Measurements from ENCODE around the gene RFTN1. TPM values are rescaled to one million over a fixed set of nuclear protein-coding genes. Genes with fewer than 3 reads are reported as not detected.

The RFTN1 gene
- polyA plus RNA-seq, 2 of the 4 experiments (the other 2 are of a cell fraction) = 1.8 to 3.7 TPM

GRCh38 chr3:16392065-16392464 is 121.4 kb downstream of the RFTN1 start:
- WGBS (ENCODE audit: missing lambda C conversion rate) = 61% methylated on average over 1 of the region's 1 CpG
- ChIA-PET CTCF (interaction anchor here (0.6 kb wide), 1 partner anchor 20 kb away, joined by 3 read pairs; no protein-coding TSS in a partner anchor), POLR2A (no interaction called here)
- no peaks in the 10 kb centered on the region for H3K9me3 ChIP-seq
- ATAC-seq = no peak
- H3K27ac ChIP-seq = no peak overlapping the region
- H3K4me3 ChIP-seq = no peak overlapping the region
- H3K4me2 ChIP-seq = no peak overlapping the region
- TF ChIP-seq HDAC2 (IDR thresholded peaks at IDR 0.05) = no peak
- TF ChIP-seq MAZ (IDR thresholded peaks at IDR 0.05; ENCODE audit: borderline replicate concordance, low read depth, low read length) = no peak
- TF ChIP-seq HOXA7 (CRISPR knock-in tag; IDR thresholded peaks at IDR 0.05) = no peak
- no peak for TF ChIP-seq BHLHE40 (IDR thresholded peaks at IDR 0.05; ENCODE audit: low read depth, low read length)
- TF ChIP-seq FOSL2 (IDR thresholded peaks at IDR 0.05) = no peak
- no peak for TF ChIP-seq FOSL2 (CRISPR knock-in tag; IDR thresholded peaks at IDR 0.05)
- no peak for TF ChIP-seq EP300 (IDR thresholded peaks at IDR 0.05)
- TF ChIP-seq RARB (CRISPR knock-in tag; IDR thresholded peaks at IDR 0.05) = no peak
- no peak for TF ChIP-seq NR3C1 (IDR thresholded peaks at IDR 0.05)
- no peaks in the 10 kb centered on the region for H3K4me1 ChIP-seq
- no peak for FAIRE-seq
- DNase-seq (ENCODE audit: low read depth in 1 of 2, low spot score in 1 of 2) = no peak

GRCh38 chr3:16390581-16390980 is 122.9 kb downstream of the RFTN1 start:
- FAIRE-seq (no peak), ATAC-seq (no peak), DNase-seq (ENCODE audit: low read depth in 1 of 2, low spot score in 1 of 2) (no peak)
- Histone ChIP-seq H3K4me3 (no peak overlapping the region), H3K4me1 (no peaks in the 10 kb centered on the region), H3K4me2 (no peak overlapping the region), H3K27ac (no peak overlapping the region), H3K9me3 (no peaks in the 10 kb centered on the region)
- 28% methylated on average over 2 of the region's 2 CpGs for WGBS (ENCODE audit: missing lambda C conversion rate)
- ChIA-PET POLR2A (no interaction called here), CTCF (interaction anchor here (0.6 to 1.1 kb wide), 2 partner anchors 8 to 431 kb away, joined by 3 read pairs; no protein-coding TSS in a partner anchor)
- TF ChIP-seq KDM5A (IDR thresholded peaks at IDR 0.05) (no peak), CHD2 (IDR thresholded peaks at IDR 0.05; ENCODE audit: low read length, partially characterized antibody) (no peak), PHF8 (IDR thresholded peaks at IDR 0.05; ENCODE audit: borderline replicate concordance, low read depth) (no peak), HDAC2 (IDR thresholded peaks at IDR 0.05) (no peak), HOXA7 (CRISPR knock-in tag; IDR thresholded peaks at IDR 0.05) (no peak), NPAS2 (CRISPR knock-in tag; IDR thresholded peaks at IDR 0.05; ENCODE audit: borderline replicate concordance) (no peak), MAFK (IDR thresholded peaks at IDR 0.05; ENCODE audit: partially characterized antibody) (no peak)

- no peaks in the 10 kb centered on the region for H3K4me1 ChIP-seq
- 65% methylated on average over 3 of the region's 3 CpGs for WGBS (ENCODE audit: missing lambda C conversion rate)
- no peak overlapping the region for H3K4me3 ChIP-seq
- ChIA-PET POLR2A (no interaction called here), CTCF (interaction anchor here (1.2 kb wide), 1 partner anchor 19 kb away, joined by 3 read pairs; no protein-coding TSS in a partner anchor)
- H3K9me3 ChIP-seq = no peaks in the 10 kb centered on the region
- TF ChIP-seq POLR2A (IDR thresholded peaks at IDR 0.05; ENCODE audit: low read length) (no peak), ZC3H11A (IDR thresholded peaks at IDR 0.05) (no peak), BHLHE40 (IDR thresholded peaks at IDR 0.05; ENCODE audit: low read depth, low read length) (no peak), HOXA7 (CRISPR knock-in tag; IDR thresholded peaks at IDR 0.05) (no peak), MAX (IDR thresholded peaks at IDR 0.05) (no peak), MAFK (IDR thresholded peaks at IDR 0.05; ENCODE audit: partially characterized antibody) (no peak), ELK1 (IDR thresholded peaks at IDR 0.05; ENCODE audit: low read depth, low read length) (no peak), HEYL (CRISPR knock-in tag; IDR thresholded peaks at IDR 0.05) (no peak), MYC (IDR thresholded peaks at IDR 0.05; ENCODE audit: borderline replicate concordance, low read length) (no peak), ATOH8 (CRISPR knock-in tag; IDR thresholded peaks at IDR 0.05; ENCODE audit: low read depth) (no peak), EP300 (IDR thresholded peaks at IDR 0.05) (no peak), CHD2 (IDR thresholded peaks at IDR 0.05; ENCODE audit: low read length, partially characterized antibody) (no peak), RCOR1 (IDR thresholded peaks at IDR 0.05; ENCODE audit: low read depth, low read length) (no peak), HOXB13 (CRISPR knock-in tag; IDR thresholded peaks at IDR 0.05; ENCODE audit: low read depth) (no peak), MAZ (IDR thresholded peaks at IDR 0.05; ENCODE audit: borderline replicate concordance, low read depth, low read length) (no peak)
- no peak overlapping the region for H3K4me2 ChIP-seq
- ATAC-seq (no peak), FAIRE-seq (no peak), DNase-seq (ENCODE audit: low read depth in 1 of 2, low spot score in 1 of 2) (no peak)
- H3K27ac ChIP-seq = no peak overlapping the region
Measured at GRCh38 chr3:16388850-16389441, 124.6 kb downstream of the RFTN1 start.
